Measurements from ENCODE around the gene CPA1.

Gene CPA1

DNA sequence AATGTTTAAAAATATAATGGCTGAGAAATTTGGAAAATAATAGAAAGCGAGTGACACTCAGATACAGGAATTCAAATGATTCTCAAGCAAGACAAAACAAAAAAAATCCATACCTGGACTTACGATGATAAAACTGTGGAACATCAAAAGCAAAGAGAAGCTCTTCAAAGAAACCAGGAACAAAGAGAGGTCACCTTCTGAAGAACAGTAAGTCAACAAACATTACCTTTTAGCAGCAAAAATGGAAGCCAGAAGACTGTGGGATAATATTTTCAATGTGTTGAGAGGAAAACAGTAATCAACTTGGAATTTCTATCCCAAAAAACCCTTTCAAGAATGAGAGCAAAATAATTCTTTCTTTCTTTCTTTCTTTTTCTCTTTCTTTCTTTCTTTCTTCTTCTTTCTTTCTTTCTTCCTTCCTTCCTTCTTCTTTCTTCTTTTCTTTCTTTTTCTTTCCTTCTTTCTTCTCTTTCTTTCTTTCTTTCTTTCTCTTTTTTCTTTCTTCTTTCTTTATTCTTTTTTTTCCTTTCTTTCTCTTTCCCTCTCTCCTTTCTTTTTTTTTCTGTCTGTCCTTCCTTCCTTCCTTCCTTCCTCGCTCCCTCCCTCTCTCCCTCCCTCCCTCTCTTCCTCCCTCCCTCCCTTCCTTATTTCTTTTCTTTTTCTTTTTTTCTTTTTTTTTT, 37.5 kb upstream of the CPA1 start:
- Histone ChIP-seq H3K4me3 (replicated peaks; ENCODE audit: insufficient read depth, low read length) (no peak overlapping the region), H3K27me3 (ENCODE audit: insufficient read depth, poor library complexity, severe bottlenecking) (no peaks in the 10 kb centered on the region), H3K27ac (replicated peaks) (no peak overlapping the region)
- no peak for DNase-seq (ENCODE audit: low read depth in 1 of 2, low spot score in 1 of 2)
- TF ChIP-seq, protein P1, sequence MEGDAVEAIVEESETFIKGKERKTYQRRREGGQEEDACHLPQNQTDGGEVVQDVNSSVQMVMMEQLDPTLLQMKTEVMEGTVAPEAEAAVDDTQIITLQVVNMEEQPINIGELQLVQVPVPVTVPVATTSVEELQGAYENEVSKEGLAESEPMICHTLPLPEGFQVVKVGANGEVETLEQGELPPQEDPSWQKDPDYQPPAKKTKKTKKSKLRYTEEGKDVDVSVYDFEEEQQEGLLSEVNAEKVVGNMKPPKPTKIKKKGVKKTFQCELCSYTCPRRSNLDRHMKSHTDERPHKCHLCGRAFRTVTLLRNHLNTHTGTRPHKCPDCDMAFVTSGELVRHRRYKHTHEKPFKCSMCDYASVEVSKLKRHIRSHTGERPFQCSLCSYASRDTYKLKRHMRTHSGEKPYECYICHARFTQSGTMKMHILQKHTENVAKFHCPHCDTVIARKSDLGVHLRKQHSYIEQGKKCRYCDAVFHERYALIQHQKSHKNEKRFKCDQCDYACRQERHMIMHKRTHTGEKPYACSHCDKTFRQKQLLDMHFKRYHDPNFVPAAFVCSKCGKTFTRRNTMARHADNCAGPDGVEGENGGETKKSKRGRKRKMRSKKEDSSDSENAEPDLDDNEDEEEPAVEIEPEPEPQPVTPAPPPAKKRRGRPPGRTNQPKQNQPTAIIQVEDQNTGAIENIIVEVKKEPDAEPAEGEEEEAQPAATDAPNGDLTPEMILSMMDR (IDR thresholded peaks at IDR 0.05; ENCODE audit: insufficient read depth, low read length), result no peak
- TF ChIP-seq POLR2AphosphoS5 (IDR thresholded peaks at IDR 0.05; ENCODE audit: low read depth) (no peak), SPI1 (IDR thresholded peaks at IDR 0.05; ENCODE audit: borderline replicate concordance, low read depth) (no peak), GABPA (IDR thresholded peaks at IDR 0.05; ENCODE audit: low read depth) (no peak)
- TF ChIP-seq, protein P2, sequence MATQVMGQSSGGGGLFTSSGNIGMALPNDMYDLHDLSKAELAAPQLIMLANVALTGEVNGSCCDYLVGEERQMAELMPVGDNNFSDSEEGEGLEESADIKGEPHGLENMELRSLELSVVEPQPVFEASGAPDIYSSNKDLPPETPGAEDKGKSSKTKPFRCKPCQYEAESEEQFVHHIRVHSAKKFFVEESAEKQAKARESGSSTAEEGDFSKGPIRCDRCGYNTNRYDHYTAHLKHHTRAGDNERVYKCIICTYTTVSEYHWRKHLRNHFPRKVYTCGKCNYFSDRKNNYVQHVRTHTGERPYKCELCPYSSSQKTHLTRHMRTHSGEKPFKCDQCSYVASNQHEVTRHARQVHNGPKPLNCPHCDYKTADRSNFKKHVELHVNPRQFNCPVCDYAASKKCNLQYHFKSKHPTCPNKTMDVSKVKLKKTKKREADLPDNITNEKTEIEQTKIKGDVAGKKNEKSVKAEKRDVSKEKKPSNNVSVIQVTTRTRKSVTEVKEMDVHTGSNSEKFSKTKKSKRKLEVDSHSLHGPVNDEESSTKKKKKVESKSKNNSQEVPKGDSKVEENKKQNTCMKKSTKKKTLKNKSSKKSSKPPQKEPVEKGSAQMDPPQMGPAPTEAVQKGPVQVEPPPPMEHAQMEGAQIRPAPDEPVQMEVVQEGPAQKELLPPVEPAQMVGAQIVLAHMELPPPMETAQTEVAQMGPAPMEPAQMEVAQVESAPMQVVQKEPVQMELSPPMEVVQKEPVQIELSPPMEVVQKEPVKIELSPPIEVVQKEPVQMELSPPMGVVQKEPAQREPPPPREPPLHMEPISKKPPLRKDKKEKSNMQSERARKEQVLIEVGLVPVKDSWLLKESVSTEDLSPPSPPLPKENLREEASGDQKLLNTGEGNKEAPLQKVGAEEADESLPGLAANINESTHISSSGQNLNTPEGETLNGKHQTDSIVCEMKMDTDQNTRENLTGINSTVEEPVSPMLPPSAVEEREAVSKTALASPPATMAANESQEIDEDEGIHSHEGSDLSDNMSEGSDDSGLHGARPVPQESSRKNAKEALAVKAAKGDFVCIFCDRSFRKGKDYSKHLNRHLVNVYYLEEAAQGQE (IDR thresholded peaks at IDR 0.05; ENCODE audit: insufficient replicate concordance, low read depth), result no peak

DNA sequence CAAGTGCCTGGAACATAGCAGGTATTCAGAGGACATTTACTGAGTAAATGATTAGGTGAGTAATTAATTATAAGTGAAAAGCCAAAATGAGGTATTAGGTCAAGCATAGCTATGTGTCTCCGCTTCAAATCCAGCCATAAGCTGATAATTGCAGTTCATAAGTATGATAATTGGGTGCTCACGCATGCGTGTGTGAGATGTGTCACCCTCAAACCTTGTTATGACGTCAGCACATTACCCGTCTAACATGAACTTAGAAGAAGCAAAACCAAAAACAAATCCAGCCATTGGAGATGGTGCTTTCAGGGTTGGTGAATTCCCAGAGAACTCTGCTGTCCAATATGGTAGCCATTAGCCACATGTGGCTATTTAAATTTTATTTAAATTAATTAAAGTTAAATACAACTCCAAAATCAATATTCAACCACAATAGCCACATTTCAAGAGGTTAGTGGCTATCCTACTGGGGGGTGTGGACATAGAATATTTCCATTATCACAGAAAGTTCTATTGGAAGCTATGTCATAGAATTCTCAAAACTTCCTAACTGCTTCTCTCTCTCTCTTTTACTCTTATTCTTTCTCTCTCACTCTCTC, 35.9 kb upstream of the CPA1 start, which contains the start of gene CPA5:
Gene CPA5, plus strand, starts transcription at position 546 of the 596 bp plus-strand sequence. CDS start 1,670 bp downstream, outside the sequence.
- H3K4me3 ChIP-seq (replicated peaks; ENCODE audit: insufficient read depth, low read length), result no peak within 1 kb of the TSS
- no peak for TF ChIP-seq POLR2AphosphoS5 (IDR thresholded peaks at IDR 0.05; ENCODE audit: low read depth)
- no peak within 1 kb of the TSS for H3K27ac ChIP-seq (replicated peaks)
- no peak for DNase-seq (ENCODE audit: low read depth in 1 of 2, low spot score in 1 of 2)
- H3K27me3 ChIP-seq (ENCODE audit: insufficient read depth, poor library complexity, severe bottlenecking), result no peaks in the 10 kb centered on the region

DNA sequence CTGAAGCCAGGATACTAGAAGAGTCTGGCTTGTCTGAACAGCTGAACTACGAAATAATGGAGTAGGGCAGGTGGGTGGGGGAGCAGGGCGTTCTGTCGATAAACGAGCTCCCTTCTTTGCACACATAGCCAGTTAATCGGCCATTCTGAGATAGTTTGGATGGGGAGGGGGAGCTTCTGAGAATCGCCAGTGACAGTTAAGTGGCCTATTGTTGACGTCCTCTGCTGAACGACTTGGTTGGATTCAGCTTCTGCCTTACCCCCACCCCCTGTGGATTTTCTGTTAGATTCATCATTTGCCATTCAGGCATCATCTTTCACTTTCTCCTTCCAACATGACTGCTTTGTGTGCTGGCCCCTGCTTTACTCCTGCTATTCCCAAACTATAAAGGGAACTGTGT, 35.2 kb upstream of the CPA1 start:
- DNase-seq (ENCODE audit: low read depth in 1 of 2, low spot score in 1 of 2), result no peak
- Histone ChIP-seq H3K27ac (replicated peaks) (no peak overlapping the region), H3K27me3 (ENCODE audit: insufficient read depth, poor library complexity, severe bottlenecking) (no peaks in the 10 kb centered on the region), H3K4me3 (replicated peaks; ENCODE audit: insufficient read depth, low read length) (no peak overlapping the region)
- TF ChIP-seq SPI1 (IDR thresholded peaks at IDR 0.05; ENCODE audit: borderline replicate concordance, low read depth) (no peak), POLR2AphosphoS5 (IDR thresholded peaks at IDR 0.05; ENCODE audit: low read depth) (no peak), GABPA (IDR thresholded peaks at IDR 0.05; ENCODE audit: low read depth) (no peak)
- TF ChIP-seq, protein P2 (IDR thresholded peaks at IDR 0.05; ENCODE audit: insufficient replicate concordance, low read depth), result no peak
- TF ChIP-seq, protein P1 (IDR thresholded peaks at IDR 0.05; ENCODE audit: insufficient read depth, low read length), result no peak

DNA sequence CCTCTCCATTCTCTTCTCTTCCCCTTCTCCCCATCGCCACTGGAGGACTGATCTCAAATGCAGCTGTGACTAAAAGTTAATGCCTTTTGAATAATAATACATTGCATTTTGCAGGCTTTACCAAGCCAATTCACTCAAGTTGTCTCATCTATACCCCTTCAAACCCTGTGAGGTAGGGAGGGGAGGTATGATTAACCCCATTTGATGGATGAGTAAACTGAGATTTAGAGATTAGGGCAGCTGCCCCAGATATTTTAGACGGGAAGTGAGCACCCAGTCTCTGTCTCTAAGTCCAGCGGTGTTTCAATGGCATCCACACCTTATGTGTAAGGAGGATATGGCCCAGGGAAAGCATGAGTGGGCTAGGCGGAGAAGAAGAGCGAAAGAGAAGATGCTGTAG, 34.6 kb upstream of the CPA1 start:
- no peak overlapping the region for H3K27ac ChIP-seq (replicated peaks)
- H3K4me3 ChIP-seq (replicated peaks; ENCODE audit: insufficient read depth, low read length), result no peak overlapping the region
- TF ChIP-seq GABPA (IDR thresholded peaks at IDR 0.05; ENCODE audit: low read depth) (no peak), POLR2AphosphoS5 (IDR thresholded peaks at IDR 0.05; ENCODE audit: low read depth) (no peak), SPI1 (IDR thresholded peaks at IDR 0.05; ENCODE audit: borderline replicate concordance, low read depth) (no peak)
- TF ChIP-seq, protein P1 (IDR thresholded peaks at IDR 0.05; ENCODE audit: insufficient read depth, low read length), result no peak
- TF ChIP-seq, protein P2 (IDR thresholded peaks at IDR 0.05; ENCODE audit: insufficient replicate concordance, low read depth), result no peak
- H3K27me3 ChIP-seq (ENCODE audit: insufficient read depth, poor library complexity, severe bottlenecking), result no peaks in the 10 kb centered on the region
- no peak for DNase-seq (ENCODE audit: low read depth in 1 of 2, low spot score in 1 of 2)

All from HL-60 (cell line).